Measurements from ENCODE around the gene MAB21L3. TPM values are rescaled to one million over a fixed set of nuclear protein-coding genes. Genes with fewer than 3 reads are reported as not detected.

The MAB21L3 gene
- total RNA-seq, 1 experiment from 2014 or later: not detected

DNA sequence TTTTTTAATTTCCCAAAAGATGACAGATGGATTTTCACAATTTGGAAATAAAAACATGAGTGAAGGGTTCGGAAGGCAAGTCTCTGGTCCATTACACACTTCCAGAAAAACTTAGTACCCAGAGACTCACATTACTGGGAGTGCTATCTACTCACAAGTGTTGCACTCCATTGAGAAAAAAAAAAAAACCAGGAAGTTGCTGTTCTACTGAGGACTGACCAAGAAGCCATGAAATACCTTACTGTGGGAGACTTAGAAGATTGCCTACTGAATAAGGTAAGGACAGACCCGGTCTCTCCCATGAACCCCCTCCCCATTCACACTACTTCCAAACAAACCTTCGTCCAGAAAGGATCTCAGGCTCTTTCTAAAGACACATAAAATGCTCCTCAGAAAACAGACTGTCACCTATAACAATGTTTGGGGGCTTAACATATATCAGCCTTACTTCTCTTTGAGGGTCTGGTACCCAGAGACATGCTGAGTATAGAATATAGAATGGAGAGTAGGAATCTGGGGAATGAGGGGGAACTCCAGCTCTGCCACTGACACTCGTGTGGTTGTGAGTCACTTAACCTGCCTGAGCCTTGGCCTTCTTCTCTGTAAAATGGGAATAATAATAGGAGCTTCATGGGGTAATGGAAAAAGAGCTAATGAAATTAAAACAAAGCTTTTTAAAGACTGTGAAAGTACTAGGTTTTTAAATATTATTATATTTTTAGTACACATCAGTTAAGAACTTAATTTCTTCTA lies 1.4 kb downstream of the MAB21L3 start:
- H3K4me1 ChIP-seq (ENCODE audit: insufficient read depth, low read length): no peaks in the 10 kb centered on the region
- no peak overlapping the region for H2BK12ac ChIP-seq (ENCODE audit: insufficient read length, low read depth, low read length)
- Mint-ChIP-seq H3K27me3 (ENCODE audit: low read depth) (no peaks in the 10 kb centered on the region; the same call in 1 of the 2 replicates), H3K9me3 (no peaks in the 10 kb centered on the region), H3K4me1 (peaks cover 2 to 3% of the 10 kb centered on the region in 2 experiments; a peak in 3 of 4 replicates), H3K4me3 (no peak overlapping the region), H3K27ac (no peak overlapping the region), H3K36me3 (ENCODE audit: insufficient read depth in 1 of 3, low read depth in 3 of 3) (no peaks in the 10 kb centered on the region)
- H3K27me3 ChIP-seq (ENCODE audit: insufficient read depth, low read length): no peaks in the 10 kb centered on the region
- no peak overlapping the region for H2BK120ac ChIP-seq (ENCODE audit: low read depth, low read length, poor library complexity, severe bottlenecking)
- no peak overlapping the region for H3K27ac ChIP-seq (ENCODE audit: insufficient read length, low read depth, low read length)
- no CpG with 5 or more reads among the region's 4 CpGs for WGBS (ENCODE audit: extremely low coverage, insufficient read length, low lambda C conversion rate)
- H3T11ph ChIP-seq (ENCODE audit: low read length): no peak overlapping the region
- no peak overlapping the region for H2BK20ac ChIP-seq (ENCODE audit: low read depth, low read length, poor library complexity, severe bottlenecking)
- H3K79me1 ChIP-seq (ENCODE audit: insufficient read depth, low read depth, low read length, poor library complexity, severe bottlenecking): no peaks in the 10 kb centered on the region
- no peak overlapping the region for H3K14ac ChIP-seq (ENCODE audit: insufficient read depth, low read length)
- no peak overlapping the region for H3K18ac ChIP-seq (ENCODE audit: insufficient read length, low read depth, low read length)
- H3K4me2 ChIP-seq (ENCODE audit: insufficient read depth, insufficient read length, low read length): no peak overlapping the region
- no peak overlapping the region for H2AK5ac ChIP-seq (ENCODE audit: insufficient read length, low read length)
- H3K9me3 ChIP-seq (ENCODE audit: control insufficient read depth, low read depth, low read length): no peaks in the 10 kb centered on the region
- no peak overlapping the region for H4K91ac ChIP-seq (ENCODE audit: insufficient read length, low read depth, low read length)
- no peaks in the 10 kb centered on the region for H3K79me2 ChIP-seq (ENCODE audit: insufficient read depth, low read length)
- H3K23ac ChIP-seq (ENCODE audit: insufficient read length, low read depth, low read length): no peak overlapping the region
- H3K4ac ChIP-seq (ENCODE audit: low read depth, low read length): no peak overlapping the region
- no peak overlapping the region for H3K9ac ChIP-seq (ENCODE audit: extremely low read depth, insufficient read length, low read length)
- H3K56ac ChIP-seq (ENCODE audit: insufficient read length, low read depth, low read length): no peak overlapping the region
- H4K20me1 ChIP-seq (ENCODE audit: control insufficient read depth, insufficient read depth, insufficient read length): no peaks in the 10 kb centered on the region
- H4K5ac ChIP-seq (ENCODE audit: insufficient read length, low read depth, low read length): no peak overlapping the region
- no peak overlapping the region for H2AFZ ChIP-seq (ENCODE audit: low read length)
- no peak overlapping the region for H2BK15ac ChIP-seq (ENCODE audit: low read depth, low read length)
- TF ChIP-seq, protein P1, sequence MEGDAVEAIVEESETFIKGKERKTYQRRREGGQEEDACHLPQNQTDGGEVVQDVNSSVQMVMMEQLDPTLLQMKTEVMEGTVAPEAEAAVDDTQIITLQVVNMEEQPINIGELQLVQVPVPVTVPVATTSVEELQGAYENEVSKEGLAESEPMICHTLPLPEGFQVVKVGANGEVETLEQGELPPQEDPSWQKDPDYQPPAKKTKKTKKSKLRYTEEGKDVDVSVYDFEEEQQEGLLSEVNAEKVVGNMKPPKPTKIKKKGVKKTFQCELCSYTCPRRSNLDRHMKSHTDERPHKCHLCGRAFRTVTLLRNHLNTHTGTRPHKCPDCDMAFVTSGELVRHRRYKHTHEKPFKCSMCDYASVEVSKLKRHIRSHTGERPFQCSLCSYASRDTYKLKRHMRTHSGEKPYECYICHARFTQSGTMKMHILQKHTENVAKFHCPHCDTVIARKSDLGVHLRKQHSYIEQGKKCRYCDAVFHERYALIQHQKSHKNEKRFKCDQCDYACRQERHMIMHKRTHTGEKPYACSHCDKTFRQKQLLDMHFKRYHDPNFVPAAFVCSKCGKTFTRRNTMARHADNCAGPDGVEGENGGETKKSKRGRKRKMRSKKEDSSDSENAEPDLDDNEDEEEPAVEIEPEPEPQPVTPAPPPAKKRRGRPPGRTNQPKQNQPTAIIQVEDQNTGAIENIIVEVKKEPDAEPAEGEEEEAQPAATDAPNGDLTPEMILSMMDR (conservative IDR thresholded peaks at IDR 0.05): no peak
- no peaks in the 10 kb centered on the region for H3K23me2 ChIP-seq (ENCODE audit: insufficient read length, low read depth, low read length, poor library complexity, severe bottlenecking)
- DNase-seq: no peak
- H4K8ac ChIP-seq (replicated peaks; ENCODE audit: insufficient read length, low read depth, low read length): no peak overlapping the region
- H2BK5ac ChIP-seq (ENCODE audit: insufficient read length, low read length): no peak overlapping the region
